T-helper 2 cell treated with Interferon-gamma antibody and Interleukin-4, amounts not matched to agents 100 ng/mL and 5 ng/mL, for 36 hours (primary cell): ENCODE results near the gene CFAP77. TPM values are rescaled to one million over a fixed set of nuclear protein-coding genes. Genes with fewer than 3 reads are reported as not detected.

Experiments used
- intact Hi-C: fragments of 100-400 bp; cut with micrococcal nuclease; formaldehyde crosslinking; loops from one replicate; pipeline ENCODE4 v1.15.1; 2023
- total RNA-seq: library from RNA; stranded (reverse); gene quantifications from 2 replicates; pipeline ENCODE4 v1.2.3, GENCODE V29; 2022

CFAP77 gene
- total RNA-seq, 1 donor from 2014 or later, result not detected

DNA sequence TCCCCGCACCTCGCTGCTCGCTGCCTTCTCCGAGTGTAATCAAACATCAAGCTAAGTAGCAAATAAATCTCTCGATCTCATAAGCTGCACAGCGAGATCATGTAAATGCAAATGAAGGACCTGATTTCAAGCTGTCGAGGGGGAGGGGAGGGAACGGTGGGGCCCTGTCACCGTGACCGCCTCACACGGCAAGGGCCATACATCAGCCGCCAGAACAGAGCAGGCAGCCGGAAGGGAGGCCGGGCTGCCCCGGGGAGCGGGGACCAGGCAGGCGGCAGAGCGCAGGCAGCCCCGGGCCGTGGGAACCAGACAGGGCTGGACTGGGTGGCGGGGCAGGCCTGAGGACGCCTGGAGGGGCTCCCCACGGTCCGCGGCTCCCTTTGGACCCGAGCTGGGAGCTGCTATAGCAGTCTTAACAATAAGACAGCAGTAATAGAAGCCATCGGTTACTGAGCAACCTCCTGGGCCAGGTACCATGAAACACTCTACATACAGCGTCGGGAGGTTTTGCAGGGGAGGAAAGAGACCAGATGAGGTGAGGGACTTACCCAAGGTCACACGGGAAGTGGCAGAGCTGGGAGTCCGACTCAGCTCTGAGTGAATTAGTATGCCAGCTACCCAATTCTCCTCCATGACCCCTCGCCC lies 76.8 kb downstream of the CFAP77 start:
- intact Hi-C loops, result loop anchor here (5.0 kb wide), 1 partner anchor 75 kb away; the partner anchor contains the start of gene CFAP77

GRCh38 chr9:132487351-132487791 lies 77.4 kb downstream of the CFAP77 start:
- intact Hi-C loops, result loop anchor here (5.0 kb wide), 1 partner anchor 75 kb away; the partner anchor contains the start of gene CFAP77

DNA sequence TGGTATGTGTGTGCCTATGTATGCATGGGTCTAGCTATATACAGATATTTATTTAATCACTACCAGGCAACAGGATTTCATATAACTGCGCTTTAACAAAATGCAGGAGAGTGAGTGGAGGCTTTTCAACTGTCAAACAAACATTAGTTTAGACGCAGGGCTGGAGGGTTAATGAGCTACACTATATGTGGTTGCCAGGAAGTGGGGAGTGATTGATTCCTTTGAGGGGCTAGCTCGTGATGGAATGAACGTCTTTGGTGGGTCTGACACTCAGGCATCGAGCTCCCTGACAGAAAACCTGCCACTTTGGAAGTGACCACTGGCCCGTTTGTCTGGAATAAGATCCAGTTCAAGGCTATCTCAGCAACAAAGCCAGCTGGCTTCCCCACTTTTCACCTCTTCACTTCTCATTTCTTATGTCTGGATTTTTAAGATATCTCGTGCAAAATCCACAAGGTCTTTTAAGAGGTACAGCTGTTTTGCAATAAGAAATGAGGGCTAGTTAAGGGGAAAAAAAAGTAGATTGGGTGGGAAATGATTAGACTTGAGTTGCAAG lies 78.0 kb downstream of the CFAP77 start:
- intact Hi-C loops, result loop anchor here (5.0 kb wide), 1 partner anchor 76 kb away; the partner anchor contains the start of gene CFAP77

DNA sequence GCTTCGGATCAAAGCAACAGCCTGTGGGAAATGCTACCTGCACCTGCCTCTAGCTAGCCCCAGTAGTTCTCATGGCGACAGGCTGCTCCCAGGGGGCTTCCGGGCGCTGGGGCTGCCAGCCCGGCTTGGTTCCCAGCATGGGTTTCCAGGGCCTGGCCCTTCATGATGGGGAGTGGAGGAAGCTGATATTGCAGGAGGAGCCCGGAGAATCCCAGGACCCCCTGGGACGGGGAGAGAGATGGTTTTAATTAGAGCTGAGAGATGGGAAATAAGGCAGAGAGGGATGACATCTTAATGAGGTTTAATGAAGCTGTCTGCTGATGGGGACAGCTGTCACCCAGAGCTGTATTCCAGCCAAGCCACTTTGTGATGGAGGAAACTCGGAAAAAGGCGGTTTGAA lies 78.6 kb downstream of the CFAP77 start:
- intact Hi-C loops, result loop anchor here (5.0 kb wide), 1 partner anchor 76 kb away; the partner anchor contains the start of gene CFAP77

DNA sequence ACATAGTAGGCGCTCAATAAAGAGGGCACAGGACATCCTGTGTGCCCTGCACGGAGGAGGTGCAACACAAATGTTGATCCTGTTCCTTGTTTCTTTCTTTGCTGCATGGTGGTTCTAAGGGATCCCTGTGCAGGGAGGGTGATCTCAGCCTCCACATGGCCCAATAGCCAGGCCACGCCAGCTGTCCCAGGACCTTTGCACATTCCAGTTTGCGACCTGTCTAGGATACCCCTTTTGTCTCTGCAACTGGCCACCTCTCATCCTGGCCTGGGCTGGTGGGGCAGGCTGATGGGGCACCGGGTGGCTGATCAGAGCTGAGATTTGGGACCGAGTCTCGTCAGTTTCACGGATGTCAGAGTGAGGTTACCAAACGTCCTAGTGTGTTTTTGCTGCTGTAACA lies 79.5 kb downstream of the CFAP77 start:
- intact Hi-C loops, result loop anchor here (5.0 kb wide), 1 partner anchor 77 kb away; the partner anchor contains the start of gene CFAP77

DNA sequence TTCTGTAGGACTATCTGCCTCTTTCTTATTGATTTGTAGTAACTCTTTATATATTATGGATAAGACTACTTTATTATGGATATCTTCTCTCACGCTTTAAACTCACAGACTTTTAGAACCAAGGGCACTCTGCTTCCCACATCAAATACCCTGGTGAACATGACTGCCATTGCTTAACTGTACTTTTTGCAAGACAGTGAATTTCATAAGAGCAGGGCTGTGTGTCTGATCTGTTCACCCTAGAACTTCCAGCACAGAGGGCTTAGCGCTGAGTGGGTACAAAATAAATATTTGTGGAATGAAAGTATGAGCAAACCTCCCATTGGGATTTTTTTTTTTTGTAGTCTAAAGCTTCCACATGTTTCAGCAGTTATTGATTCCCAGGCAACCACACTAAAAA lies 84.8 kb downstream of the CFAP77 start:
- intact Hi-C loops, result no loop called here

DNA sequence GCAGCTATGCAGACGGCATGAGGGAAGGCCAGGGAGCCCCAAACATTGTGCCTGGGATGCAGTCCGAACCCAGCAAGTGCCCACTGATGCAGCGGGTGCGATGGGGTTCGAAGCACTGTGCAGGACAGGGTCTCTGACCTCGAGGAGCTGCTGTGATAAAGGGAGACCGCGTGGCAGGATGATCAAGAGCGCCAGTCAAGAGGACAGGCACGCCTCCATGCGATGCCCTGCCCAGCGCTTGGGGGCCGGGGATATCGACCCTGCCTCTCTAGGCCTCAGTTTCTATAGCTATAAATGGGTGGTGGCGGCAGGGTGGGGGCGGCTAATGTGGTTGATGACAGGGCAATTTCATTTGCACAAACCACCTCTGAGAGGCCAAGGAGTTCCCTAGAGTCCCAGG lies 87.7 kb downstream of the CFAP77 start:
- intact Hi-C loops, result no loop called here

DNA sequence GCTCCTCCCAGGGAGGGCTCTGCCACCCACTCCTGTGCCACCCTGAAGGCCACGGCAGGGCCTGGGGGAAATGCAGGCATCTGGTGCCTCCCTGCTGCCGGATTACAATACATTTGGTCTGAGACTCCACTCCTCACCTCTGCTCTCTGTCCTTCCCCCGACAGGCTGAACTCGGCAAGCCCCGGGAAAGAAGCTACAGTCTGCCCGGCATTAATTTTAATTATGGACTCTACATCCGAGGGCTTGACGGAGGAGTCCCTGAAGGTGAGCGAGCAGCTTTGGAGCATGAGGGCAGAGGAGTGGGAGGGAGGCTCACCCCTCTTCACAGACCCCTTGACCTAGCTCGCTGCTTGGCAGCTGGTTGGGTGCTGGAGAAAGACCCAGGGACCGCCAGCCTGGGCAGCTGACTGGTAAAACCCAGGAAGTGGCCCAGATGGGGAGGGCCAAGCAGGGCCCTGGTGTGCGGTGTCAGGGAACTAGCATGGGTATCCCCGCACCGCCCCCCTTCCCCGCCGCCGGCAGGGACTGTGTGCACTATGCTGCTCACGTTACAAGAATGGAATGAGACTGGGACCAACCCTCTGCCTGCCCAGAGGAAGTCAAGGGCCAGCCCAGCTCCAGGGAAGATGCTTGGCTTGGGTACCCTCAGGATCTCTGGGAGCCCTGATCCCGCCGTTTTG lies 88.7 kb downstream of the CFAP77 start:
- intact Hi-C loops, result no loop called here

GRCh38 chr9:132499251-132499650 lies 89.2 kb downstream of the CFAP77 start:
- intact Hi-C loops, result no loop called here

- intact Hi-C loops, result loop anchor here (10.0 kb wide), 1 partner anchor 75 kb away; no protein-coding TSS in a partner anchor
Observed at GRCh38 chr9:132500193-132500592, 90.2 kb downstream of the CFAP77 start.

GRCh38 chr9:132502480-132502879 lies 92.5 kb downstream of the CFAP77 start:
- intact Hi-C loops, result loop anchor here (10.0 kb wide), 1 partner anchor 72 kb away; no protein-coding TSS in a partner anchor

DNA sequence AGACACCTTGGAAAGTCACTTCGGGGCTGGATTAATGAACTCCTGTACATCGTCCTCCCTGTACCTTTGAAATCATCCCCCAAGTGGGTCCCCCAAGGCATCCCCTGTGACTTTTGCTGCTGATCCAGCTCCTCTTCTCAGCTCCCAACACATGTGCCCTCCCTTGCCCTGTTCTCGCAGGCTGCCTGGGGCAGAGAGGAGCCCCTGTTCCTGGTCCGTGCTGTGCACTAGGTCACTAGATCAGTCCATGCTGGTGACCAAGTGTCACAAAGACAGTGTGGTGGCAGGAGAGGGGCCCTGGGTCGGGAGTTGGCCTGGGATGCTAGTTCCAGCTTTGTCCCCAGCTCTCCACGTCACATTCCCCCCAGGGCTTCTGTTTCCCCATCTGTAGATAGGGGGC lies 93.1 kb downstream of the CFAP77 start:
- intact Hi-C loops, result loop anchor here (10.0 kb wide), 1 partner anchor 72 kb away; no protein-coding TSS in a partner anchor

- intact Hi-C loops, result loop anchor here (10.0 kb wide), 1 partner anchor 70 kb away; no protein-coding TSS in a partner anchor
Observed at GRCh38 chr9:132504488-132504887, 94.5 kb downstream of the CFAP77 start.

DNA sequence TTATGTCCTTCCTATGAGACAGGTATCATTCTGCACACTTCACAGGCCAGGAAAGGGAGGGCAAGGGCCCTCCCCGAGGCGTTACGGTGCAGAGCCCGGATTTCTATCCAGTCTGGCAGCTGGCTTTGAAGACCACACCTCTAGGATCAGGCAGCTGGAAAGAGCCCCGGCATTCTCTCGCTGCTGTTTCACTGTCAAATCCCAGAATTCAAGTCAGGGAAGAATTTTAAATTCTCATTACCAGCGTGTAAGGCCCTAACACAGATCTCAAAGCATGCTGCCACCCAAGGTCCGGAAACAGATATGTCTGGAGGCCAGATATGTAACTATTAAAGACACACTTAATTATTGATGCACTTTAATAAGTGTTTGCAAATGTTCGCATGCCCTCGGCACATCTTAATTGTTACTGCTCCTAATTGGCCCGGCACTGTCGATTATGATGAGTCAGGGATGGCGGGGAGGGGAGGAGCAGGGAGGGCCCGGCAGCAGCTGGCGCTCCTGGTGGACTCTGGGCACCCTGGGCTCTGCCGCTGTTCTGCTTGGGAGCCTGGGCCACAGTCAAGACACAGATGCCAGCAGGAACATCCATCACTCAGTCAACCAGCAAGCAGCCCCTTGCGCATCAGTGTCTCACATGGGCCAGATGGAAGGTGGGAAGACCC lies 96.1 kb downstream of the CFAP77 start:
- intact Hi-C loops, result loop anchor here (5.0 to 10.0 kb wide), 3 partner anchors 69 to 396 kb away; partner anchors contain the start of gene CFAP77

DNA sequence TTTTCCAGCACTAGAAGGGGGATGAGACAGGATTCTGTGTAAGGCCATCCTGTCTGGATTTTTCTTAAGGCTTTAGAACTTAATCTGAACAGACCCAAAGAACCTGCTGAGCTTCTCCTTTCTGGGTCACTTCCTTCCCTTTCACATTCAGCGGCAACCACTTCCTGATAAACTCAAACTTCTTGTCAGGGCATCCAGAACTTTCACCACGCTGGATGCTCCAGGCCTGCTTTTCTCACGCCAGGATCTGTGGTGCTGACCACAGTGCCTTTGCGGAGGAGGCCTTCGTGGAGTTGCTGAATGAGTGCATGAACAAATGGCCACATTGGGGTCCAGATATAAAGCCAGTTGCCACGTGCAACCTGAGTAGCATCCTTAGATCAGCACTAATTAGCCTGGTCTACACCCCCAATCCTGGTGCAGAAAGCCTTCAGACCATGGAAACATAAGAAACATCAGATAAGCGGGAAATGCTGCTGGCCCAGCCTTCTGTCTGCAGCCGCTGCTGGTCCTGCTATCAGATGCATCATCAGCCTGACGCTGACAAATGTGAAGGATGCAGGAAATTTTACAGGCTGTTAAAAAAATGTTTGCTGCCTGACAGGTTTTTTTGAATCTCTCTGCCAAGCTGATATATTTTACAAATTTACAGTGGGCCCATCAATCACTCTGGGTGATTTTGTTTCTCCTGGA lies 97.1 kb downstream of the CFAP77 start:
- intact Hi-C loops, result loop anchor here (1.0 to 10.0 kb wide), 4 partner anchors 68 to 395 kb away; partner anchors contain the start of gene CFAP77

DNA sequence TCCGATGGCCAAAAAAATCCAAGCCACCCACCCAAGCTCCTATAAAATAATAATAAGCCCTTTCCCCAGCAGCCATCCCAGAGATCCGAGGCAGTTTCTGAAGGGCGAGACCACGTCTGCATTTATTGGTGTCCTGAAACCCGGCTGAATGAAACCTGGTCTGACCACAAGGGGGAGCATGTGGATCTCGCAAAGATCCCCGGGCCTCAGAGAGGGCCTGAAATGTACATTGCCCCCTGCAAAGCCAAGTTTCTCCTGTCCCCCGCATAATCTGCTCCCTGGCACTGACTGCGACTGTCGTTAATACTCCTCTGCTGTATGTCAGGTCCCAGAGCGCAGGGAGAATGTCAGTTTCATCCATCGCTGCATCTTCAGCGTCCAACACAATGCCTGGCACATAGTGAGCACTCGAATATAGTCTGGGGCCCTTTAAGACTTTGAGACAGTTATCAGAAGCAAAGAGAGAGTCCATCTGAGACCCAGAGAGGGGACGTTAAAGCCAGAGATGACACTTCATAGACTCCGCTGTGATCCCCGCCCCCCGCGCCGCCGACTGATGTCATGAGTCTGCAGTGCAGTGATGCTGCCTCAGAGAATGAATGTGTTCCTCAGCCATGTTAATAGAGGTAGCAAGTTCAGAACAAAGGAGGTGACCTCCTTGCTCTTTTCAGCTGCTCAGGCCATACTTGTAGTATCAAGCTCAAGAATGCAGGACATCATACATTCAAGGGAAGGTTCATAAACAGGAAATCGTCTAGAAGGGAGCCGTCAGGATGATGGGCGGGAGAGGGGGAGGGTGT lies 97.9 kb downstream of the CFAP77 start:
- intact Hi-C loops, result loop anchor here (1.0 to 10.0 kb wide), 4 partner anchors 67 to 394 kb away; partner anchors contain the start of gene CFAP77

- intact Hi-C loops, result loop anchor here (5.0 to 10.0 kb wide), 3 partner anchors 65 to 392 kb away; partner anchors contain the start of gene CFAP77
Observed at GRCh38 chr9:132509928-132510874, 100.2 kb downstream of the CFAP77 start.

- intact Hi-C loops, result no loop called here
Observed at GRCh38 chr9:132511191-132511999, 101.4 kb downstream of the CFAP77 start.
